Endothelial cell of umbilical vein (primary cell): ENCODE results near the gene LRRC66. TPM values are rescaled to one million over a fixed set of nuclear protein-coding genes. Genes with fewer than 3 reads are reported as not detected.
A peak's percentile ranks its signal among the peaks of the same experiment; 100 is the strongest.

ENCODE experiments used
- BruUV-seq: library from RNA; stranded (reverse); fragments of 400-500 nt; replicated peaks from 2 replicates; lab custom pipeline; 2021; lab: Mats Ljungman, UMichigan
- CTCF ChIA-PET: fragments of 300-600, 350-600 bp; sonication (Branson Sonifier 250); formaldehyde crosslinking; loops from one replicate; lab custom pipeline; 2021; ENCODE audit warnings: antibody characterized with exemption, inconsistent platforms; lab: Charles Lee
- POLR2A ChIA-PET: fragments of 300-600, 350-600 bp; sonication (Branson Sonifier 250); formaldehyde crosslinking; loops from one replicate; lab custom pipeline; 2021; ENCODE audit warnings: antibody characterized with exemption, inconsistent platforms; lab: Charles Lee
- DNase-seq: peaks from one replicate; pipeline ENCODE4 v3.0.0-alpha.2; 2011; ENCODE audit warnings: low read depth, low spot score
- FAIRE-seq: peaks from 2 replicates; lab custom pipeline; 2011; peaks lifted over from hg19 to GRCh38; lab: Jason Lieb, UNC
- H2AFZ ChIP-seq: 2 replicates; pipeline ENCODE4 v1.6.0; 2012; ENCODE audit warnings: low read depth, low read length, control low read depth, inconsistent platforms
- H3K27ac ChIP-seq: 2 replicates; pipeline ENCODE4 v1.5.1; 2011; ENCODE audit warnings: low read depth, mild to moderate bottlenecking, control low read depth, low read length, moderate library complexity; ENCODE audit not compliant: insufficient read depth
- H3K27me3 ChIP-seq, 2 experiments: 2 replicates each; pipeline versions ENCODE4 v1.6.0 to v1.6.1; 2011; ENCODE audit warnings: low read length in 2 of 2, mixed read lengths in 1 of 2; ENCODE audit not compliant: control insufficient read depth in 2 of 2, insufficient read depth in 2 of 2
- H3K36me3 ChIP-seq, 2 experiments: 2 replicates in 1 of 2; 3 replicates in 1 of 2; pipeline ENCODE4 v1.5.1; 2011; ENCODE audit warnings: low read length in 2 of 2, mild to moderate bottlenecking in 1 of 2, moderate library complexity in 1 of 2; ENCODE audit not compliant: control insufficient read depth in 2 of 2, insufficient read depth in 2 of 2; ENCODE audit errors: extremely low read depth in 1 of 2
- H3K4me1 ChIP-seq: 3 replicates; pipeline ENCODE4 v1.5.1; 2011; ENCODE audit warnings: mild to moderate bottlenecking, low read length; ENCODE audit not compliant: control insufficient read depth, insufficient read depth; ENCODE audit errors: extremely low read depth
- H3K4me2 ChIP-seq: 2 replicates; pipeline ENCODE4 v1.6.1; 2011; ENCODE audit warnings: low read length, control low read depth, mixed read lengths; ENCODE audit not compliant: insufficient read depth
- H3K4me3 ChIP-seq, 3 experiments: fragments of 200-600 bp in 1 of 3; sonication (generic), shearing (Covaris generic) in 1 of 3; replicated peaks in 1 of 3; 2 replicates each; pipeline ENCODE4 v1.5.1; 2011 to 2016; ENCODE audit warnings: control low read depth in 3 of 3, low read length in 3 of 3, mild to moderate bottlenecking in 2 of 3, inconsistent platforms in 1 of 3, low read depth in 1 of 3, moderate library complexity in 1 of 3; ENCODE audit not compliant: insufficient read depth in 1 of 3
- H3K79me2 ChIP-seq: 2 replicates; pipeline ENCODE4 v1.6.0; 2012; ENCODE audit warnings: low read length, inconsistent platforms; ENCODE audit not compliant: control insufficient read depth, insufficient read depth
- H3K9ac ChIP-seq: replicated peaks from 2 replicates; pipeline ENCODE3; 2011; ENCODE audit warnings: low read length, control low read depth; ENCODE audit not compliant: insufficient read depth; ENCODE audit errors: extremely low read depth
- H3K9me1 ChIP-seq: replicated peaks from 3 replicates; pipeline ENCODE4 v1.6.0; 2011; ENCODE audit warnings: mild to moderate bottlenecking, low read length; ENCODE audit not compliant: control insufficient read depth, insufficient read depth; ENCODE audit errors: extremely low read depth
- H3K9me3 ChIP-seq: replicated peaks from 2 replicates; pipeline ENCODE4 v1.5.1; 2012; ENCODE audit warnings: low read length, inconsistent platforms; ENCODE audit not compliant: control insufficient read depth, insufficient read depth
- H4K20me1 ChIP-seq: replicated peaks from 2 replicates; pipeline ENCODE3; 2011; ENCODE audit warnings: mild to moderate bottlenecking, low read length; ENCODE audit not compliant: control insufficient read depth, insufficient read depth; ENCODE audit errors: extremely low read depth
- EZH2 ChIP-seq: IDR thresholded peaks from 2 replicates; pipeline ENCODE4 v1.6.1; 2012; ENCODE audit warnings: borderline replicate concordance, low read depth, mild to moderate bottlenecking, moderate library complexity, low read length, inconsistent platforms; ENCODE audit not compliant: severe bottlenecking
- FOS ChIP-seq: IDR thresholded peaks from 2 replicates; pipeline ENCODE4 v1.6.1; 2011; ENCODE audit warnings: mild to moderate bottlenecking, low read length, moderate library complexity, borderline replicate concordance; ENCODE audit not compliant: insufficient read depth
- GATA2 ChIP-seq: IDR thresholded peaks from 2 replicates; pipeline ENCODE4 v1.7.0; 2011; ENCODE audit warnings: low read depth, mild to moderate bottlenecking, moderate library complexity, mixed read lengths, low read length; ENCODE audit not compliant: insufficient read length, insufficient read depth
- JUN ChIP-seq: IDR thresholded peaks from 2 replicates; pipeline ENCODE4 v1.6.1; 2011; ENCODE audit warnings: borderline replicate concordance, low read depth; ENCODE audit not compliant: insufficient read length, insufficient read depth
- MYC ChIP-seq: IDR thresholded peaks from one replicate; pipeline ENCODE4 v1.6.1; 2011; ENCODE audit warnings: mild to moderate bottlenecking, low read depth, low read length
- POLR2A ChIP-seq: IDR thresholded peaks from 2 replicates; pipeline ENCODE4 v1.6.1; 2012; ENCODE audit warnings: low read depth, mild to moderate bottlenecking, control low read depth, low read length
- POLR2AphosphoS5 ChIP-seq: IDR thresholded peaks from 2 replicates; pipeline ENCODE4 v1.6.1; 2012; ENCODE audit warnings: low read depth, mild to moderate bottlenecking, control low read depth, low read length, moderate library complexity; ENCODE audit not compliant: insufficient read depth
- dilution Hi-C: fragments of 300-500 bp; cut with MboI; formaldehyde crosslinking; loops from one replicate; pipeline ENCODE4 v1.15.0; 2019; ENCODE audit warnings: low sequenced_read_pairs; ENCODE audit not compliant: extremely low pct_ligation_motif_present
- intact Hi-C: fragments of 100-400 bp; cut with micrococcal nuclease; formaldehyde crosslinking; loops from one replicate; pipeline ENCODE4 v1.10.0; 2022
- polyA plus RNA-seq, 4 experiments: library from polyadenylated mRNA; depleted of rRNA in 3 of 4; stranded (reverse) in 3 of 4; unstranded in 1 of 4; fragments of >200 nt; gene quantifications; 2 replicates each; pipeline versions ENCODE4 v1.2.1 to v1.2.3, GENCODE V29; 2011 to 2012; ENCODE audit warnings: missing spikeins in 1 of 4
- total RNA-seq: library from RNA; stranded (reverse); gene quantifications from 2 replicates; pipeline ENCODE4 v1.2.3, GENCODE V29; 2021
- TF ChIP-seq, protein P1 (sequence below), 2 donors: IDR thresholded peaks; 1 replicate in 1 of 2; 2 replicates in 1 of 2; pipeline ENCODE4 v1.5.1; 2011; ENCODE audit warnings: low read length in 2 of 2, mild to moderate bottlenecking in 2 of 2, moderate library complexity in 2 of 2, control low read depth in 1 of 2, inconsistent platforms in 1 of 2, low read depth in 1 of 2; ENCODE audit not compliant: insufficient read depth in 1 of 2; ENCODE audit errors: extremely low read depth in 1 of 2
- TF ChIP-seq, protein P2 (sequence below): IDR thresholded peaks from 2 replicates; pipeline ENCODE4 v1.6.1; 2011; ENCODE audit not compliant: insufficient read depth, insufficient read length

The LRRC66 gene
- total and polyA plus RNA-seq, 2 donors (not counting 3 experiments of a cell fraction or from before 2014, with no cell fraction given), result 0.15 to 0.27 TPM

DNA sequence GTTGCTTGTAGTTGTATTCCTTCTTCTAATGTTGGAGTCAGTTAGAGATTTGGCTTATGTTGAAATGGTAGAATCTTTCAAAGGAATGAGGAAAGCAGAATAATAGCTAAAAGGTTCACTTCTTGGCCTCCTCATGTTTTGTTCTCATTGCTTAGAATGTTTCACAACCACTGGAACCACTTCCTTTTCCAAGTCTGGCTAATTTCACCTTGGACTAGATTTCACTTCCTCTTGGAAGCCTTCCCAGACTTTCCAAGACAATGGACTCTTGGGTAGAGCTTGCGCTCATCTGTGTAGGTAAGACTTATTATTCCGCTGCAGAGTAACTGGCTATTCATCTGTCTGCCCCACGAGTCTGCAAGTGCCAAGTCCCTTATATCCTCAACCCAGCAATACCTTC lies 39.2 kb upstream of the LRRC66 start:
- dilution Hi-C loops, result no loop called here
- no peak for TF ChIP-seq GATA2
- TF ChIP-seq MYC, result no peak
- H3K9ac ChIP-seq, result no peak overlapping the region
- no peaks in the 10 kb centered on the region for H4K20me1 ChIP-seq
- DNase-seq, result peak; percentile 84
- intact Hi-C loops, result no loop called here
- no peak overlapping the region for H3K27ac ChIP-seq
- H2AFZ ChIP-seq, result no peak overlapping the region
- H3K9me1 ChIP-seq, result no peaks in the 10 kb centered on the region
- H3K27me3 ChIP-seq, result peaks cover 7 to 9% of the 10 kb centered on the region in 2 experiments
- H3K79me2 ChIP-seq, result no peaks in the 10 kb centered on the region
- peak; percentile 82 for FAIRE-seq
- BruUV-seq, result no TSS peak
- H3K36me3 ChIP-seq, result no peaks in the 10 kb centered on the region
- ChIA-PET POLR2A (no interaction called here), CTCF (no interaction called here)
- H3K4me1 ChIP-seq, result peaks cover 10% of the 10 kb centered on the region
- H3K4me3 ChIP-seq, result no peak overlapping the region
- no peaks in the 10 kb centered on the region for H3K9me3 ChIP-seq
- H3K4me2 ChIP-seq, result peak overlapping the region; percentile 4

DNA sequence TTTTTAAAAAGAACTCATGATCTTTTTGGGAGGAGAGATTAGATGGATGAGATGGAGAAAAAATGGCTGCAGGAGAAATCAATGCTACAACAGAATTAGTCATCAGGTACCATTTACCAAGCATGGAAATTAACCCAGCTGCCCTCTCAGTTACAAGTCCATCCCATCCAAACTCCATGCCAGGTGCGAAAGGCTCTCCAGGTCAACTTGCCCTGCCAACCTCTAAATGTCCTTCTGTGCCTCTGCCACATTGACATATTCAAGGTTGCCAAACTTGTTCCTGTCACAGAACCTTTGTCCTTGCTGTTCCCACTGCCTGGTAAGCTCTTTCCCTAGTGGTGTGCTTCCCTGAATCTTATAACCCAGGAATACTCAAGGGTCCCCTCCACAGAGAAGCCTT lies 38.1 kb upstream of the LRRC66 start:
- intact Hi-C loops, result no loop called here
- no TSS peak for BruUV-seq
- CTCF ChIA-PET, result no interaction called here

More for the DNA sequence above, 38.1 kb upstream of the LRRC66 start:
- Histone ChIP-seq H4K20me1 (no peaks in the 10 kb centered on the region), H3K36me3 (no peaks in the 10 kb centered on the region), H3K4me2 (no peak overlapping the region), H3K27ac (no peak overlapping the region), H3K4me1 (peaks cover 10% of the 10 kb centered on the region), H3K4me3 (no peak overlapping the region), H2AFZ (no peak overlapping the region), H3K27me3 (peaks cover 5 to 11% of the 10 kb centered on the region in 2 experiments), H3K79me2 (no peaks in the 10 kb centered on the region), H3K9ac (no peak overlapping the region), H3K9me3 (no peaks in the 10 kb centered on the region), H3K9me1 (no peaks in the 10 kb centered on the region)
- dilution Hi-C loops, result no loop called here
- DNase-seq, result no peak
- no peak for FAIRE-seq
- POLR2A ChIA-PET, result no interaction called here
- TF ChIP-seq FOS (no peak), POLR2A (no peak), GATA2 (no peak), EZH2 (no peak), JUN (no peak), POLR2AphosphoS5 (no peak), MYC (no peak)
- TF ChIP-seq, protein P1, sequence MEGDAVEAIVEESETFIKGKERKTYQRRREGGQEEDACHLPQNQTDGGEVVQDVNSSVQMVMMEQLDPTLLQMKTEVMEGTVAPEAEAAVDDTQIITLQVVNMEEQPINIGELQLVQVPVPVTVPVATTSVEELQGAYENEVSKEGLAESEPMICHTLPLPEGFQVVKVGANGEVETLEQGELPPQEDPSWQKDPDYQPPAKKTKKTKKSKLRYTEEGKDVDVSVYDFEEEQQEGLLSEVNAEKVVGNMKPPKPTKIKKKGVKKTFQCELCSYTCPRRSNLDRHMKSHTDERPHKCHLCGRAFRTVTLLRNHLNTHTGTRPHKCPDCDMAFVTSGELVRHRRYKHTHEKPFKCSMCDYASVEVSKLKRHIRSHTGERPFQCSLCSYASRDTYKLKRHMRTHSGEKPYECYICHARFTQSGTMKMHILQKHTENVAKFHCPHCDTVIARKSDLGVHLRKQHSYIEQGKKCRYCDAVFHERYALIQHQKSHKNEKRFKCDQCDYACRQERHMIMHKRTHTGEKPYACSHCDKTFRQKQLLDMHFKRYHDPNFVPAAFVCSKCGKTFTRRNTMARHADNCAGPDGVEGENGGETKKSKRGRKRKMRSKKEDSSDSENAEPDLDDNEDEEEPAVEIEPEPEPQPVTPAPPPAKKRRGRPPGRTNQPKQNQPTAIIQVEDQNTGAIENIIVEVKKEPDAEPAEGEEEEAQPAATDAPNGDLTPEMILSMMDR (IDR thresholded peaks at IDR 0.05; ENCODE audit: extremely low read depth in 1 of 2, insufficient read depth in 1 of 2, low read depth in 1 of 2, low read length in 2 of 2), result no peak
- TF ChIP-seq, protein P2, sequence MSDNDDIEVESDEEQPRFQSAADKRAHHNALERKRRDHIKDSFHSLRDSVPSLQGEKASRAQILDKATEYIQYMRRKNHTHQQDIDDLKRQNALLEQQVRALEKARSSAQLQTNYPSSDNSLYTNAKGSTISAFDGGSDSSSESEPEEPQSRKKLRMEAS, result no peak
